Esophagus (tissue), 2 donors: ENCODE measurements around the gene AHRR. TPM values are rescaled to one million over a fixed set of nuclear protein-coding genes. Genes with fewer than 3 reads are reported as not detected.

Experiments used
- H3K27ac ChIP-seq, 2 donors: one replicate each; pipeline ENCODE4 v1.5.1; 2013; ENCODE audit warnings: low read depth in 2 of 2, mild to moderate bottlenecking in 2 of 2, inconsistent platforms in 1 of 2, low read length in 1 of 2, moderate library complexity in 1 of 2
- H3K27me3 ChIP-seq, 2 donors: one replicate each; pipeline ENCODE4 v1.6.1; 2013; ENCODE audit warnings: low read length in 2 of 2, control low read depth in 1 of 2, mild to moderate bottlenecking in 1 of 2; ENCODE audit not compliant: insufficient read depth in 2 of 2, control insufficient read depth in 1 of 2
- H3K36me3 ChIP-seq, 2 donors: one replicate each; pipeline ENCODE4 v1.6.1; 2013; ENCODE audit warnings: low read length in 1 of 2; ENCODE audit not compliant: control insufficient read depth in 2 of 2, insufficient read depth in 2 of 2
- H3K4me1 ChIP-seq, 2 donors: one replicate each; pipeline ENCODE4 v1.6.1; 2013; ENCODE audit warnings: low read length in 1 of 2; ENCODE audit not compliant: control insufficient read depth in 2 of 2, insufficient read depth in 2 of 2
- H3K4me3 ChIP-seq, 2 donors: one replicate each; pipeline ENCODE4 v1.5.1; 2013; ENCODE audit warnings: low read length in 2 of 2, mild to moderate bottlenecking in 2 of 2, low read depth in 1 of 2, moderate library complexity in 1 of 2
- H3K9me3 ChIP-seq, 2 donors: one replicate each; pipeline ENCODE4 v1.6.1; 2013; ENCODE audit warnings: mild to moderate bottlenecking in 2 of 2, low read depth in 1 of 2, low read length in 1 of 2, moderate library complexity in 1 of 2; ENCODE audit not compliant: control insufficient read depth in 2 of 2, insufficient read depth in 1 of 2
- WGBS, 2 donors: extraction: QIAGEN DNeasy Blood & Tissue Kit; methylation state at CpG; one replicate each; pipeline ENCODE4 v1.1.7; 2013; 5-methylcytosine and 5-hydroxymethylcytosine counted together
- polyA plus RNA-seq, 2 donors: library from polyadenylated mRNA; stranded (reverse); fragments of 200-250 nt; gene quantifications; one replicate each; pipeline ENCODE4 v1.2.3, GENCODE V29; 2013
- donor health status: healthy with polysubstance abuse.
- donor health status: Bipolar disorder and iron deficiency.

Gene AHRR
- polyA plus RNA-seq, 2 donors: 1.2 to 1.7 TPM

DNA sequence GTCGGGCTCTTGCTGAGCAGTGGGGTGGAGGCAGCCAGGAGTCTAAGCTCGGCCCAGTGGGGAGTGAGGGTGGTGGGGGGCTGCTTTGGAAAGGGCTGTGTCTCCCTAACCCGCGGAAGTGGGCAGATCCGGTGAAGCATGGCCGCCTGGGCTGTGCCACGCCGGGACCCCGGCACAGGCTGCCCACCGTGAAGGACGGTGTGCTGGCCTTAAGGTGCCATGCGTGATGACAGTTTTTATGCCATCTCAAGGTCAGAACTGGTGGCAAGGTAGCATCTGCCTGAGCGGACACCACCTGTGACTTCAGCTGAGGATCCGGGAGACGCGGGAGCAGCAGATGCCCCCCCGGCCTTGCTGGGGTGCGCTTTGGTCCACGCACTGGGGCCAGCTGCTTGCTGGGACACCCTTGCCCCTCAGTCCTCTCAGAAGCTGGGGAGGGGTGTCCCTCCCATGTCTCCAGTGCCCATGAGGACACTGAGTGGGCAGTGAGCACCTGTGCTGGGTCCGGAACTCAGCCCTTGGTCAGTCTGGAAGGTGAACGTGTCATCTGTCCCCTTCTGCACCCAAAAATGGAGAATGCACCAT, 53.9 kb downstream of the AHRR start:
- Histone ChIP-seq H3K9me3 (no peaks in the 10 kb centered on the region), H3K36me3 (no peaks in the 10 kb centered on the region), H3K4me3 (no peak overlapping the region), H3K27ac (no peak overlapping the region), H3K27me3 (no peaks in the 10 kb centered on the region), H3K4me1 (peaks cover 3 to 4% of the 10 kb centered on the region in 2 donors)
- WGBS, 2 donors: 89 to 94% methylated on average over 20 to 21 of the region's 21 CpGs

DNA sequence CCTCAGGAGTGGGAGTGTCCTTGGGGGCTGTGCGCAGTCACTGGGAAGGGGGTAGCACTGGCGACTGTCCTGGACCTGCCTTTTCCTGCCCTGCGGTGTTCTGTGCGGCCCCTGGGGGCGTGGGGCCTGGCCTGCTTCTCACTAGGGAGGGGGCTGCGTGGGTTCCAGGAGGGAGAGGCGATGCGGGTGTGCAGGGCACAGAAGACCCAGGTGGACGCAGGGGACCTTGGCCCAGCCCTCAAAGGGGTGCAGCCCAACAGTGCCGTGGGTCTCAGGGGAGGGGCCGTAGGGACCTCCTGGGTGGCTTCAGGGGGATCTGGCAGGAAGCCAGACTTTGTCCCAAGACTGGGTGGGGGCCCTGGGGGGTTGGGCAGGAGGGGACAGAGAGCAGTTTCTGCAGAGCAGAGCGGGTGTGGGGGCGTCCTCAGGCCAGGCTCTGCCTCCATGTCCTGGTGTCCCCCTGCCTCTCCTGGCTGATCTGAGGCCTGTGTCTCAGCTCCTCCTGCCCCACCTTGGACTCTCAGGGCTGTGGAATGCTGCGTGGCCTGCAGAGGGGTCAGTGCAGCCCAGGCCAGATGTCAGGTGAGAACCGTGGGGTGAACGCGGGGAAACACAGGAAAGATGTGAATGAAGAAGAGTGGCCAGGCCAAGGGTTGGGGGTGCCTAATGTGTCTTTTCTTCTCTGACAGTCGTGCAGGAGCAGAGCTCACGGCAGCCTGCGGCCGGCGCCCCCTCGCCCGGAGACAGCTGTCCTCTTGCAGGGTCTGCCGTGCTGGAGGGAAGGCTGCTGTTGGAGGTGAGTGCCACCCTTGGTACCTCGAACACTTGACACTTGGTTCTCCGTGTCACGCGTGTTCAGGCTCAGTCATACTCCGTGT, 54.6 kb downstream of the AHRR start:
- Histone ChIP-seq H3K4me1 (peaks cover 2 to 3% of the 10 kb centered on the region in 2 donors), H3K27ac (no peak overlapping the region), H3K4me3 (no peak overlapping the region), H3K27me3 (no peaks in the 10 kb centered on the region), H3K36me3 (no peaks in the 10 kb centered on the region), H3K9me3 (no peaks in the 10 kb centered on the region)
- 89 to 93% methylated on average over 30 of the region's 30 CpGs for WGBS, 2 donors

DNA sequence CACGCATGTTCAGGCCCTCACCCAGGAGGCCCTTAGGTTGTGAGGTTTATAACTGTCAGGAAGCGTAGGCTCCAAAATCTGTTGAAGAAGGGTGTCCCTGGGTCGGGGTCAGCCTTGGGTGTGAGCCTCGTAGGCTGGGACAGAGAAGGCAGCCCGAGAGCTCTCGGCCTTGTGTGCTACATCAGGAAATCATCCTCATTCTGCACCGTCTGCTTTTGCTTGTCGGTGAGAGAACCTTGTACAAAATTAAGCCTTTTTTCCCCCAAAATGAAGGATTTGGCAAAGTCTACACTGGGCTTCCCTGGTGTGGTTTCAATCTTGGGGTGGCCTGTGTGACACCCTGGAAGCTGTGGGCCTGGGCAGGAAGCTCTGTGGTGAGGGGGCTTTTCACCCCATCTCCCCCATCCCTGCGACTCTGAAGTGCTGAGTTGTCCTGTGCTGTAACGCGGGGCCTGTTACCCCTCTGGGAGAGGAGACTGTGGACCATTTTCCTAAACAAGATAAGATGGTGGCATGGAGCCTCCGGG, 55.3 kb downstream of the AHRR start:
- Histone ChIP-seq H3K4me3 (no peak overlapping the region), H3K4me1 (peaks cover 0 to 3% of the 10 kb centered on the region in 2 donors), H3K36me3 (no peaks in the 10 kb centered on the region), H3K9me3 (no peaks in the 10 kb centered on the region), H3K27me3 (no peaks in the 10 kb centered on the region), H3K27ac (no peak overlapping the region)
- 94 to 95% methylated on average over 12 of the region's 12 CpGs for WGBS, 2 donors

DNA sequence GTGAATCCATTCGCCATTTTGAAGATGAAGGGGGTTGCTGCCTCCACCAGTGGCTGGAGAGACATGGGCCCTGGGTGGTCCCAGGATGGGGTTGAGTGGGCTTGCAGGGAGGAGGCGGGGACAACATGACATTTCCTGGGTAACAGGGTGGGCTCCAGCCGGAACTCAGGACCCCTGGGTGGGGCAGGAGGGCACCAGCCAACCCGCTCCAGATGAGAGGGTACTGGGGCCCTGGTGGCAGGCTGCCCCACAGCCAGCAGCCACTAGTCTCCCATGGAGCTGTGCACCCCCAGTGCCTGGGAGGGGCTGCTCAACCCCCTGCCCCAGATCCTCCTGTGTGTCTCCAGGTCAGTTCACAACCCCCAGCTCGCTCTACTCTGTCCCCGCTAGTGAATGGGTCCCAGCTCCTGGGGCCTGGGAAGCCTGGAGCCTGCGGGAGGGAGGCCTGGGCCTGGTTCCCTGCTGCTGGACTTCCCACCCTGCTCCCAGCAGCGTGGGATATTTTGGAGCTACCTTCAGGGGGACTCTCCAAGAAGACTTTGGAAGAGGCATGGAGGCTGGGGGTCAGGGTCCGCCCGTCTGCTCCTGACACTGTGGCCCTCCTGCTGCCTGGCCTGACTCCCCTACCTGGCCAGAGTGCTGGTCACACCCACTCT, 55.9 kb downstream of the AHRR start:
- H3K36me3 ChIP-seq: no peaks in the 10 kb centered on the region
- WGBS, 2 donors: 95 to 96% methylated on average over 9 to 10 of the region's 10 CpGs
- no peaks in the 10 kb centered on the region for H3K9me3 ChIP-seq
- no peak overlapping the region for H3K4me3 ChIP-seq
- no peaks in the 10 kb centered on the region for H3K27me3 ChIP-seq
- H3K4me1 ChIP-seq: peaks cover 0 to 3% of the 10 kb centered on the region in 2 donors
- no peak overlapping the region for H3K27ac ChIP-seq

DNA sequence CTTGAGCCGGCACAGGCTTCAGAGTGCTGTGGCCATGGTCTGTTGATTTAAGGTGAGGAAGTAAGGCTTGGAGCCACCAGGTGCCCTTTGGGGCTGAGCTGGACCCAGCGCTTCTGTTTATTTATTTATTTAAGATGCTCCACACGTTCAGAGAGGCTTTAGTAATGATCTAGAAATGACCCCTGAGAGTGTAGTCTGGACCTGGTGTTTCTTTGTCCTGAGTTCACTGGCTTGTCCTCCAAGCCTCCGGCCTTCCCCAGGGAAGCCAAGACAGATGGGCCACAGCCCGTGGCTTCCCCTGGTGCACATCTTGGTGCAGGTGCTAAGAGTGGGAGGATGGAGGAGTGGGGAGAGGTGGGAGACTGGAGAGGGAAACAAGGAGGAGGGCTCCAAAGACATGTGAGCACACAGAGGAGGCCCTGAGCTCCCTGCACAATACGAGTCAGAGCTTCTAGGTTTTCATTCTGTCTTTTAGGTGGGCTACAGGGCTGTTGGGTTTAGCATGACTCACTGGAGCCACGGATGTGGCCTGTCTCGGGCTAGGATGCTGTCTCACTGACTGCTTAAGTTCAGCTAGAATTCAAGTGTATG, 56.9 kb downstream of the AHRR start:
- no peaks in the 10 kb centered on the region for H3K36me3 ChIP-seq
- H3K27ac ChIP-seq: peak overlapping the region in 1 of 2 donors; percentile 15
- no peak overlapping the region for H3K4me3 ChIP-seq
- WGBS, 2 donors: 72 to 79% methylated on average over 8 of the region's 8 CpGs
- no peaks in the 10 kb centered on the region for H3K9me3 ChIP-seq
- H3K4me1 ChIP-seq: peaks cover 0 to 3% of the 10 kb centered on the region in 2 donors
- H3K27me3 ChIP-seq: no peaks in the 10 kb centered on the region

DNA sequence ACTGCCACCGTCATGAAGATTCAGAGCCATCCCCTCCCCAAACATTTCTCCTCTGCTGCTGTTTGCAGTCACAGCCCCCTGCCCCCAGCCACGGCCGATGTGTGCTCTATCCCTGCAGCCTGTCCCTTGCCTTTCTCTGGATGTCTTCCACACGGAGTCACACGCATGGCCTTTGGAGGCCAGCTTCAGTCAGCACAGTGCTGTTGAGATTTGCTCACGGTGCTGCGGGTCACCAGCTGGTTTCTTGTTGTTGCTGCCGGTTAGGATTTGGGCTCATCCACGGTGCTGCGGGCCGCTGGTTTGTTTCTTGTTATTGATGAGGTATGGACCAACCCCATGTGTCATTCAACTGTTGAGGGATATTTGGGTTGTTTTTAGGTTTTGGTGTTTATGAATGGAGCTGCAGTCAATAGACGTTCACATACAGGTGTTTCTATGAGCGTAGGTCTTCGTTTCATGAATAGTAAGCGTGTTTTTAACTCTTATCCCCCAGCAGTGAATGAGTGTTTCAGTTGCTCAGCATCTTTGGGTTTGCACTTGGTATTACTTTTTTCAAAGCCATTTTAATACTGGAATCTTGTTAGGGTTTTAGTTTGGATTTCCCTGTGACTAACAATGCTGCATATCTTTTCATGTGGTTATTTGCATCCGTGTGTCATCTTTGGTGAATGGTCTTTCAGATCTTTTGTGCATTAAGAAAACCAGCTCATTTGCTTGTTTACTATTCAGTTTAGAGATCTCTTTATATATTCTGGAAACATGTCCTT, 57.6 kb downstream of the AHRR start:
- Histone ChIP-seq H3K27me3 (no peaks in the 10 kb centered on the region), H3K36me3 (no peaks in the 10 kb centered on the region), H3K4me3 (no peak overlapping the region), H3K9me3 (no peaks in the 10 kb centered on the region), H3K4me1 (peaks cover 0 to 3% of the 10 kb centered on the region in 2 donors), H3K27ac (no peak overlapping the region)
- 84 to 88% methylated on average over 16 of the region's 16 CpGs for WGBS, 2 donors

DNA sequence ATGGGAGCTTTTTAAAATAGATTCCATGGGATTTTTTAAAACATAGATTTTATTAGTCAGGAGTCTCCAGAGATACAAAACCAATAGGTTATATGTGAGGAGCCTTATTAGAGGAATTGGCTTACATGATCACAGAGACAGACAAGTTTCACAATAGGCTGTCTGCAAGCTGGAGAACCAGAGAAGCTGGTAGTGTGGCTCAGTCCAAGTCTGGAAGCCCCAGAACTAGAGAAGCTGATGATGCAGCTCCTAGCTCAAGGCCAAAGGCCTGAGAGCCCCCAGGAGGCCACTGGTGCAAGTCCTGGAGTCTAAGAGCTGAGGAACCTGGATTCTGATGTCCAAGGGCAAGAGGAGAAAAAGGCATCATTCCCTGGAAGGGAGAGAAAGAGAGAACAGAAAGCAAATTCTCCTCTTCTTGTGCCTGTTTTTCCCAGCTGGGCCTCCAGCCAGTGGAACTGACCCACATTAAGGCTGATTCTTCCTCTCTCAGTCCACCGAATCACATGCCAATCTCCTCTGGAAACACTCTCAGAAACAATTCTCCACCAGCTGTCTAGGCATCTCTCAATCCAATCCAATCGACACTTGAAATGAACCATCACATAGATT, 59.3 kb downstream of the AHRR start:
- H3K4me3 ChIP-seq: no peak overlapping the region
- H3K4me1 ChIP-seq: peaks cover 0 to 3% of the 10 kb centered on the region in 2 donors
- no peaks in the 10 kb centered on the region for H3K36me3 ChIP-seq
- WGBS, 2 donors: 80 to 90% methylated on average over 2 of the region's 2 CpGs
- no peak overlapping the region for H3K27ac ChIP-seq
- no peaks in the 10 kb centered on the region for H3K27me3 ChIP-seq
- no peaks in the 10 kb centered on the region for H3K9me3 ChIP-seq

DNA sequence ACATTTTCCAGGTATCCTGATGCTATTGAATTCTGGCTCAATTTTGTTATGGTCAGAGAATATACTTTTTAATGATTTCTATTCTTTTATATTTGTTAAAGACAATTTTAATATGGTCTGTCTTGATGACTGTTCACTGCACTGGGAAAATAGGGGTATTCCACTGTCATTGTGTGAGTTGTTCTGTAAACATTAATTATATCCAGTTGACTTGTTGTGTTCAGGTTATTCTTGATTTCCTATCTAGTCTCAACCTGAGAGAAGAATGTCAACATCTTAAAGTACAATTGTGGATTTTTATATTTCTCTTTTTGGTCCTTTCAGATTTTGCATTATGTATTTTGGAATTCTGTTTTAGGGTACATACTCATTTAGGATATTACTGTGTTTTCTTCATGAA, 61.6 kb downstream of the AHRR start:
- H3K27ac ChIP-seq: no peak overlapping the region
- H3K27me3 ChIP-seq: no peaks in the 10 kb centered on the region
- no peaks in the 10 kb centered on the region for H3K9me3 ChIP-seq
- no peaks in the 10 kb centered on the region for H3K4me1 ChIP-seq
- H3K36me3 ChIP-seq: no peaks in the 10 kb centered on the region
- no peak overlapping the region for H3K4me3 ChIP-seq
